Activated T-cell treated with anti-CD3 and anti-CD28 coated beads, Interleukin-2, amount 50 U/mL, for 1 hour (primary cell): ENCODE results near the gene NR3C2.
"Not testable (repeated sequence)": the region's sequence is repeated elsewhere in the genome, so short reads cannot be mapped to it uniquely, and the experiment has no call there.

Experiments used
- DNase-seq: peaks from one replicate; pipeline ENCODE4 v3.0.0-alpha.2; 2020

Gene NR3C2

GRCh38 chr4:148093065-148093464 is 349.1 kb downstream of the NR3C2 start:
- DNase-seq: no peak

DNA sequence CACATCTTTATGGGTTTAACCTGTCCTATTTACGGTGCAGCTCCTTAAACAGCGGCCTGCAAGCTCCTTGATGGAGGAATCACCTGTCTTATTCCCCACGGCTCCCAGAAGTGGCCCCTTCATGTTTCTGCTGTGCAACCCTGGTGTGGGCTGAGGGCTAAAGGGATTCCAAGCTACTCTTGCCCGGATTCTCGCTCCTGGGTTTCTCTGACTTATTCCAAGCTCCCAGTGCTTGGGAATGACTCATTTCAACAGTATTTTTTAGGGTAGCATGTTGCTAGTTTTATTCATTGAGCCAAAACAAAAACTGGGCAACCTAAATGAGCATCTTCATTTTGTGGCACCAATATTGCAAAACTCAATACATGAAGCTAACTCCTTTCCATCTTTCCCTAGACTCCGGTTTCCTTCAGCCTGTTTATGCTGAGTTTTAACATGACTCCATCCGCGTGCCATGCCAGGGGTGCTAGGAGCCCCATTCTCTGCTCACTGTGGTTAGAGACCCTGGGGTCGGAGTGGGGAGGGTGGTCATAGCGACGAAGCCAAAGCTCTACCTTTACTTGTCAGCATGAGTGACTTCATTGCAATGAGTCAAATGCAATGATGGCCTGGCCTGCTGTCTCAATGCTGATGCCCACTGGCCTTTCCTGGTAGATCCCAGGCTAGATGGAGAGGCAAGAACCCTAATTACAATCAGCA is 349.7 kb downstream of the NR3C2 start:
- no peak for DNase-seq

DNA sequence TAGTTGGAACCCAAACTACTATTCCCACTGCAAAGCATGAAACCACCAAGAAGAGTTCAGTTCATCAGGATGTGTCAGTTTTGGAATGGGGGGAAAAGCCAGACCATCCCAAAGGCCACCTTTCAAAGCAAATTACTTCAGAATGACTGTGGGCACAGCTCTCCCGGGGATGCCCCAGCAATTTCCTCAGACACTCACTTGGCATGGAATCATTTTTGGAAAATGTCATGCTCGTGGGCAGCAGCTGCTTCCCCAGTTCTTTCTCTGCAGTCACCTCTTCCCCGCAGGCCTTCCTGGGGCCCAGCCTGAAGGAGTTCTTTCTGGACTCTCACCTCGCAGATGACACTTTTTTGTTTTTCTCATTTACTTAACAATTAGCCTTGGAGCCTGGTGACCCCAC is 350.3 kb downstream of the NR3C2 start:
- DNase-seq: no peak

DNA sequence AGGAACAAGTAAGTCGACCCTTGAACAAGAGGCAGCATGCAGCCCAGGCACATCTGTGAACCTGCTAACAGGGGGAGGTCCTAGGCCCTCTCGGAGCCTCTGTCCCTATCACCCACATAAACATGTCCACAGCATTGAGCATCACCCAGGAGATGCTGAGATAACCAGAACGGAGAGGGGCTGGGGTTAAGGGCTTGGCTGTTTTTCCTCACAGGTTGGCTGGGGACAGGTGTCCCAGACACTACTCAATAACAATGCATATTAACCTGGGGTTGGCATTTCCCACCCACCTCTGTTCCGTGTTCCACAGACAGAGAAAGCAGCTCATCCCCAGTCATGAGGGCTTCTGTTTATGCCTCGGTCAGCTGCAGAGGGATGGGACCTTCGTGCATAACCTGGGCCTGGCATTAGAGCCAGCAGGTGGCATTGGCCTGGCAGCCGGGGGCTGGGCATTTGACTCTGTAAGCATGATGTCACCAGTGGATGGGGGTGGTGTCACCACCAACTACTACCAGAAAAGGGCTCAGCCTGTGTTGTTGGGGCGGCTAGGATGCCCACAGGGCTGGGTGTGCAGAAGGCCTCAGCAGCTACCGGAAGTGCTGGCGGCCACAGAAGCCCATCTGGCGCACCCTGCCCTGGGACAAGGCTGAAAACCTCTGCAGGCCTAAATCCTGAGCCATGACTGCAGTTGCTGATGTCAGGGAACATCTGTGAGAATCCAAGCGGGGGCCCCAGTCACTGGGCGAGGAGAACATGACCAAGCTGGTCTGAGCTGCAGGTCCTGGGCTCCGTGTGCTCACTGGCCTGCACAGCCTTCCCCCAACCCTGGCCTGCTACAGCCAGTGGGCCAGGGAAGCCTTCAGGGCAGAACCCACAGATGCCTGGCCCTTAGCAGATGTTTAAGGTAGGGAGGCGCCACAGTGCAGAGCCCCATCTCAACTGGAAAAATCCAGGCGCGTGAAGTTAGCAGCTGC is 351.4 kb downstream of the NR3C2 start:
- DNase-seq: no peak

DNA sequence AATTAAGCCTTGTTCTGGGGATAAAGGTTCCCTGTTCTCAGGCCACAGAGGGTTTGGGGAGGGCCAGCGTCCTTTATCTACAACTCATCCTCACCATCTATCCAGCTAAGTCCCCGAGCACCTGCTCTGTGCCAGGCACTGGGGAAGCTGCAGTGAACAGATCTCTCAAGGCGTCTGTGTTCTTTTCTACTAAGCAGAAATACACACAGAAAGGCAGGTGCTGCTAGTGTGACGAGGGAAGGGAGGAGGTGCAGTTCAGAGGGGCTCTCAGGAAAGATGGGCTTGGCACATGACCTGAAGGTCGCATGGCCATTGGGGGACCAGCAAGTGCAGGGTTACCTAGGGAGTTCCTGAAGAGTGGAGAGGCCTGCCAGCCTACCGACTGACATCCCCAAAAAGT is 352.2 kb downstream of the NR3C2 start:
- DNase-seq: no peak

DNA sequence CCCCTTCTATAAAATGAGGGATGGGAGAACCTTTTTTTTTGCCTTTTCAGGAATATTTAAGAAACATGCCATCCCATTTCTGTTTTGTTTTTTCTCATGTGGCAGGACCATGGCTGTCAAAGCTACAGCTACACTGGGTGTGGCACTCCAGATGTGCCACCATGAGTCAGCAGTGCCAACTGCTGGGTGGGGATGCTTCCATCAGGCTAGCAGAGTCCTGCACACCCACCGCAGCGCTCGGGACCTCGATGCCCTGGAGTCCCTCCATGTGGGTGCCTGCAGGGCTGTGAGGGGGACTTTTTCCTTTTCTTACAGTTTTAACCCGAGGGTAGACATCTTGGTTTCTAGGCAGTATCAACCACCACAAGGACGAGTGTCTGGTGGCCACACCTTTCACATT is 352.6 kb downstream of the NR3C2 start:
- no peak for DNase-seq

- not testable (repeated sequence) for DNase-seq
These were observed 359.1 kb downstream of the NR3C2 start for GRCh38 chr4:148083073-148083472.

DNA sequence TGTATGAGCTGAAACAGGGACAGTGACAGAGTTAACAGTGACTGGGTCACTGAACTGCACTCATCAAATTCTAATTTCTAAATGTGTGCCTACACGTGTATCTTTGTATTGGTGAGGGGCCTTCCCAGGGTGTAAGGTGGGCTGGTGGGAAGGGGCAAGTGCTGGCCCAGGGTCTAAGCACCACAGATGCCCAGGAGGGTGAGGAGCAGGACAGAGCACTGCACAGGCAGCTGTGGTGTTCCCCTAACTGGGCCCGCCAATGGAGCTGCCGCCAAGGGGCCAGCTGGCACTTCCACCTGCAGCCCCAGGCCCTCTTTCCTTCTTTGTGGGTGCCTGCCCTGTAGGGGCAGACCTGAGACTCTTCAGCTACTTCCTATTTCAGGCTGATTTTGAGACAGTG is 360.5 kb downstream of the NR3C2 start:
- no peak for DNase-seq

- DNase-seq: no peak
These were observed 360.9 kb downstream of the NR3C2 start for GRCh38 chr4:148081267-148081666.

DNA sequence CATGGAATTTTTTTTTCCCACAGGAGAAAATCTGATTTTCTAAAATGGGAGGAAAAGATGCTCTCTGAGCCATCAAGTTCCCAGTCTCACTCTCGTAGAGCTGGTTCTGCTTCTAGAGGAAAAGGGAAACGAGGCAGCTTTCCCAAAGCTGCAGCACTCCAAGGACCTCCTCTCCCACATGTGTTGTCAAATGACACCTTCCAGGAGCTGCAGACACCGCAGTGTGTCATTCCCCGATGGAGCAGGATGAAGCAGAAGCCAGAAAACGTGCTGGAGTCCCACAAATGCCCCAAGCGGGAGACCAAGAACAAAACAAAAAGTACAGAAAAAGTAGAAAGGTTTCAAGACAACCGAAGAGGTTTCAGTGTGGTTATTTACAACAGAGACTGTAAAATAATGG is 362.3 kb downstream of the NR3C2 start:
- no peak for DNase-seq

GRCh38 chr4:148078061-148078460 is 364.2 kb downstream of the NR3C2 start:
- DNase-seq: no peak

- DNase-seq: no peak
These were observed 364.6 kb downstream of the NR3C2 start for GRCh38 chr4:148077581-148077980.

DNA sequence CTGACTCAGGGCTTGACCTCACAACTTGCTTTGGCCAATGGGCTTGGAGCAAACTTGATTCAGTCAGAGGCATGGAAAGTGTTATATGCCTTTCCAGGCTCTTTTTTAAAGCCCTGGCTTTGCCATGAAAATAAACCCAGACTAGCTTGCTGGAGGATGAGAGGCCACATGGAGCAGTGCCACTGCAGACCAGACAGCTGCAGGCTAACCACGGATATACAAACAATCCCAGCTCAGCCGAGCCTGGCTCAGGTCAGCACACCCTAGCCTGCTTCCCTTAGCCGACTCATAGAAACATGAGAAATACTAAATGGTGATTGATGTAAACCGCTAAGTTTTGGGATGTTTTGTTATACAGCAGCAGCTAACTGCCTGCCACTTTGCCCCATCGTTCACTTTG is 365.2 kb downstream of the NR3C2 start:
- no peak for DNase-seq

DNA sequence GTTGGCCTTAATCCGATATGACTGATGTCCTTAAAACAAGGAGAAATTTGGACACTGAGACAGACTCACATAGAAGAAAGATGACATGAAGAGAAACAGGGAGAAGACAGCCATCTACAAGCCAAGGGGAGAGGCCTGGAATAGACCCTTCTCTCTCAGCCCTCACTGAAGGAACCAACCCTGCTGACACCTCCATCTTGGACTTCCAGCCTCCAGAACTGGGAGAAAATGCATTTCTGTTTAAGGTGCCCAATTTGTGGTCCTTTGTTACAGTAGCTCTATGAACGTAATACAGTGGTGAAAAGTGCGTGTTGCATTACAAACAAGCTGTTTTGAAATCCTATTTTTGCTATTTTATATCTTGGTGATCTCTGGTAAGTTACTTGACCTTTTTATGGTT is 366.8 kb downstream of the NR3C2 start:
- no peak for DNase-seq

DNA sequence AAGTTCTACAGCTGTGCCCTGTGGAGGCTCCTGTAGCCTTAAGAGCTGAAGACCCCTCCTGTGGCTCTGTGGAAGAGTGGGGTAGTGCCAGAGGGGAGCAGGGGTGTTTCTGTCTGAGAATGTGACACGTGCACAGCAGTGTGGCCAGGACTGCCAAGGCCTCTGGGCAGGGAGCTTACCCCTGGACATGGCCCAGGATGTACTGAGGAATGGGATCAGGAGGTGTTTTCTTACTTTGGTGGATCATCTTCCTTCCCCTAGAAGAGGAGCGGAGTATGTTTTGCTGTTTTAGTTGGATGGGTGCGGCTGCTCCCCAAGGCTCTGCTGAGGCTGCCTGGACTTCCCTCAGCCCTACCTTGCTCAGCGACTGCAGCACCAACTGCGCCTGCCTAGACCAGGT is 367.8 kb downstream of the NR3C2 start:
- DNase-seq: no peak

DNA sequence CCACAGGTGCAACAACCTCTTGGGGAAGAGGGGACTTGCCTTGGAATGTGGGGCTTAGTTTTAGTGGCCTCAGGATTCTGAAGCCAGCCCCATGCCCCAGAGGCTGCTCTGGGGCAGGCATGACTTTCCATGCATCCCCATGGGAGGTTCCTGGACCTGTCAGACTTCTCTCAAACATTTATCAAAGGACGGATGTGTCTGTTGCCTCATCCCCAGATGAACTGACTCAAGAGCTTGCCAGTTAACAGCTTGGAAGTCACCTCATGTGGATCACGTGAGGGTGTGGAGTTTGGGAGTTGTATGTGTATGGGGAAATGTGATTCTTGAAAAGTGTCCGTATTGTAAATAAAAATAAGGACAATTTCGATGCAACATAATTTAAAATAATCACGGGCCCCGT is 368.9 kb downstream of the NR3C2 start:
- no peak for DNase-seq

- no peak for DNase-seq
These were observed 369.4 kb downstream of the NR3C2 start for GRCh38 chr4:148072789-148073188.

- no peak for DNase-seq
These were observed 371.2 kb downstream of the NR3C2 start for GRCh38 chr4:148071009-148071408.

GRCh38 chr4:148069895-148070178 is 372.4 kb downstream of the NR3C2 start:
- DNase-seq: no peak

- DNase-seq: no peak
These were observed 372.9 kb downstream of the NR3C2 start for GRCh38 chr4:148069086-148069894.

DNA sequence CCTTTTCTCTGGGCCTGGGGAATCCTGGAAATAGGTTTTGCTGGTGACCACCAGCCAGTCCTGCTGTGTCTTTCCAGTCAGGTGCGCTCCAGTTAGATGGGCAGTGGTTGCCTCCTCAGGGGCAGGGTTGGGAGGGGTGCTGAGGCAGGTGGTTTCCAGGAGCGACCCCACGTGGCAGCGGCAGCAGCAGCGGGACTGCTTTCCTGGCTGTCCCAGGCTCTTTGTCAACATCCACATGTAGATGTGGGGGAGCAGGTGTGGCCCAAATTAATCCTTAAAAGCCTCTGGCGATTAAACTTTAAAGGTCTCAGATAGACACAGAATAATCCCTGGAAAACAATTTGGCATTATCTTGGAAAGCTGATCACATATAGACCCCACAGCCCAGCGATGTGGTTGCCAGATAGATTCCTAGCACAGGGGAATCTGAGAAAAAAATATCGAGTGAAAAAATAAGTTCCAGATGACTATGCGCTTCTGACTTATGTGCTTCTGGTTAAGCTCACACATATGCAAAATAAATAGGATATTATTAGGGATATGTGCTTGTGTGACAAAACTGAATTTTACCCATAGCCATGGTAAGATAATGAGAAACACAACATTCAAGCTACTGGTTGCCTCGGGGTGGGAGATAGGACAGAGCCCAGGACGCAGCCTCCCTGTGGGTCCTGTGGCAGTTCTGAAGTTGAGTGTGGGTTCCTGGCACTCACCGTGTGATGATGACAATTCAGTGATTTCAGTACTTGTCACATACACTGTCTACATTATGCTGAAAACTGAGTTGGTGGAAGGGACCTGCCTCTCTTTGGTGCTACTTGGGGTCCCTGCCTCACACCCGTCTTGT is 373.9 kb downstream of the NR3C2 start:
- no peak for DNase-seq

- DNase-seq: no peak
These were observed 374.8 kb downstream of the NR3C2 start for GRCh38 chr4:148067301-148067916.
